GM18517 (cell line): ENCODE data around the gene MIOX.

ENCODE experiments used
- ATAC-seq: cut with Tn5 transposase; IDR thresholded peaks from one replicate; pipeline ENCODE4 v1.9.1; 2021; ENCODE audit warnings: mild to moderate bottlenecking, moderate library complexity; ENCODE audit not compliant: unreplicated experiment

Gene MIOX

GRCh38 chr22:50473088-50473487, 13.6 kb upstream of the MIOX start:
- ATAC-seq, result no peak

- ATAC-seq, result no peak
Observed at GRCh38 chr22:50473855-50474671, 12.6 kb upstream of the MIOX start.

GRCh38 chr22:50474710-50475651, 11.7 kb upstream of the MIOX start, which contains the start of gene SBF1:
SBF1 (minus strand) TSS chr22:50475035; CDS start chr22:50474840, 195 bp downstream.
- ATAC-seq, result no peak

DNA sequence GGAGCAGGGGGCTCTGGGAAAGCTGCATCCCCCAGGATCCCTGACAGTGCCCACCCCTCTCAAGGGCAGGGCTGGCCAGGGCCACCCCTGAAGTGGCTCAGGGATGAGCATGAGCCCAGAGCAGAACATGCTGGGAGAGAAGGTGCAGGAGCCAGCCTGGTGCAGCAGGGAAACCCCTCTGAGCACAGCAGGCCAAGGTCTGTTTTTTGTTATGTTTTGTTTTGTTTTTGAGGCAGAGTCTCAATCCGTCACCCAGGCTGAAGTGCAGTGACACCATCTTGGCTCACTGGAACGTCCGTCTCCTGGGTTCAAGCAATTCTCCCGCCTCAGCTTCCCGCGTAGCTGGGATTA, 11.0 kb upstream of the MIOX start:
- no peak for ATAC-seq

GRCh38 chr22:50476868-50477267, 9.8 kb upstream of the MIOX start:
- ATAC-seq, result no peak

- no peak for ATAC-seq
Observed at GRCh38 chr22:50477923-50478322, 8.7 kb upstream of the MIOX start.

GRCh38 chr22:50479721-50480120, 6.9 kb upstream of the MIOX start:
- ATAC-seq, result no peak

DNA sequence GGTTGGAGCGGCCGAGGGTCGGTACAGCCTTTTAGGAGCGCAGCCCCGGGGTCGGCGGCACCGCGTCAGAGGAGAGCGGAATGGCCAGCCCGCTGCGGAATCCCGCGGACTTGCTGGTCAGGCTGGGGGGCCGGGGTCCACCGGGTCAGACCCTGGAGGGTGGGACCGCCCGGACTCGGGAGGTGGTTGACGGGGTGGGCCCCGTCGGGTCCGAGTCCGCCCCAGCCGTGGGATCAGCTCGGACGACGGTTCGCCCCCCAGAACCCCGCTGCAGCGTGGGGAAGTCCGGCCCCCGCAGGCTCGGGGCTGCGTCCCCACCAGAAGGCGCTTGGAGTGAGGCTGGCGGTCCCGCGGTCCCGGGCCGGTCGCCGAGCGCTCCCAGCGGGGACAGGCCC, 5.6 kb upstream of the MIOX start:
- no peak for ATAC-seq

GRCh38 chr22:50481440-50482106, 5.1 kb upstream of the MIOX start, which contains the start of gene ADM2:
ADM2 (plus strand) TSS chr22:50481543; CDS start chr22:50481848, 305 bp downstream.
- no peak for ATAC-seq

- no peak for ATAC-seq
Observed at GRCh38 chr22:50482107-50483074, 4.3 kb upstream of the MIOX start.

- no peak for ATAC-seq
Observed at GRCh38 chr22:50483106-50483505, 3.6 kb upstream of the MIOX start.

DNA sequence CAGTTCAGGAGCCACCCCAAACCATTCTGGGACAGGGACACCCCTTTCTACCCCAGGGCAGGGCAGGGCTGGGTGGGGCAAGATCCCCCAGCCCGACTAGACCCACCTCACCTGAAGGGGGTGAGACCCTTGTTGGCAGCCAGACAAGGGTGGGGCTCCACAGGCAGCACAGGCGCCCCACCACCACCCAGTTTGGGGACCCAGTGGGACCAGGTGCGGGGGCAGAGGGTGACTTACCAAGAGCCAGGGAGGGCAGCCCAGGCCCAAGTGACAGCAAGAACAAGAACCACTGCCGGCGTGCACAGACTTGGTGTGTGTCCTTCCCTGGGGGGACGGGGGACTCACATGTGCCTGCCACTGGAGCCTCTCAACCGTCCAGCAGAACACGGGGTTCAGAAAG, 3.1 kb upstream of the MIOX start:
- ATAC-seq, result no peak

DNA sequence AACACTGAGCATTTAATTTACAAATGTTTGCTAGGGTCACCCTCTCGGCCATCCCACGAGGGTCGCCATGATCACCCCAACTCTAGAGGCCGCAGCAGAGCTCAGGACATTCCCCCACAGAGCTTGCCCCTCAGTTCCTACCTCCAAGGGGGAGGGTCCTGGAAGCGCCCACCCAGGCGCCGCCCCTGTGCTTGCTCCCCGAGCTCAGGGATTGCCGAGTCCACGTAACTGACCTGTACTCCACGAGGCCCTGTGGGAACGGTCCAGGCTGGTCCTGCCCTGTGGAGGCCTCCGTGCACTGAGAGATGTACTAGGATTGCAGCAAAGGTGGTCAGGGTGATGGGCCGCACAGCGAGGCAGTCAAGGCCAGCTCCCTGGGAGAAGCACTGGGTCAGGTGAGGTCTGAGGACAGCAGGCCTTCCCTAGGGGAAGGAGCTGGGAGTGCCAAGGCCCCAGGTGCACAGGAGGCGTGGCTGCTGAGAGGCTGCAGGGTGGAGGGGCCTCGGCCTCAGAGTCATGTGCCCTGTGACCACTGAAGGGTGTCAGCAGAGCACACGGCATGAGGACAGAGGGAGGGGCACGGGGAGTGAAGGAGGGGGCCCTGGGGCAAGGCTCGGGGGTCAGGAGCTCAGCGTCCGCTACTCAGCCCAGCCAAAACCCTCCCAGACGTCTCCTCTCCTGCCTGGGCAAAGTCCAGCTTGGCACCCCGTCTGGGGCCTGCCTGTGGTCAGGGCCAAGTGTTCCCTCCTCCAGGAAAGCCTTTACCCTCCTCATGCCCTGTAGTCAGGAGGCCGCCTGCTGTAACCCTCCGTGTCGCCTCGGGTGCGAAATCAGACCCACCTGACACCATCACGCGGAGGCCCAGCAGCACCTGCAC, 2.4 kb upstream of the MIOX start:
- no peak for ATAC-seq

DNA sequence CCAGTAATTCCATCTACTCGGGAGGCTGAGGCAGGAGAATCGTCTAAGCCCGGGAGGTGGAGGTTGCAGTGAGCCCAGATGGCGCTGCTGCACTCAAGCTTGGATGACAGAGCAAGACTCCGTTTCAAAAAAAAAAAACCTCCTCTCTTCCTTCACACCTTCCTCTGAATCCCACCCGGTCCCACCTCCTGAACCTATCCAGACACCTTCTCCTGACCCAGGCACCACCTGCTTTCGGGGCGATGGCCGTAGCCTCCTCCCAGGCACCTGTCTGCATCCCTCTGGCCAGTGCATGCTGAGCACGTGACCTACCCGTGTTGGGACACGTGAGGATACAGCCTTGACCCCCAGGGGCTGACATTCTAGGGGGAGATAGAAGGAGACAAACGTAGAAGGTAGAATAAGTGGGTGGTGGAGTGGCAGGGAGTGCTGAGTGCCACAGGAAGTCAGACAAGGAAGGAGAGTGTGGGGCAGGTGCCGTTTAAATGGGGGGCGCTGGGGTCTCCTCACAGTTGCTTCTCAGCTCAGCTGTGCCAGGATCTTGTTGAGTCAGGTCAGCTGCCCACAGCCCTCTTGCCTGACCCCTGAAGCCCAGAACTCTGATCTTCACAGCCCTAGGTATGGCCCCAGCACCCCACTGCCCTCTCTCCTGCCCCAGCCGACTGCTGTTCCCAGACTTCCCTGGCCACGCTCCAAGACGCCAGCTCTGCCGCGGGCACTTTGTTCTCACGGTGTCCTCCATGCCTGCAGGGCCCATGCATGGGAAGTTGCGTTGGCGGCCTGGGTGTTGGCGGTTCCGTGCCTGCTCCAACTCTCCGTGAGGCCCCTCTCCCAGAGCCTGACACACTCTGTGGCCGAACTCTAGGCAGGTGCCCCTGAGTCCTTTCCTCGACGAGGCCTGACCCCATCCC, 1.2 kb upstream of the MIOX start:
- no peak for ATAC-seq

DNA sequence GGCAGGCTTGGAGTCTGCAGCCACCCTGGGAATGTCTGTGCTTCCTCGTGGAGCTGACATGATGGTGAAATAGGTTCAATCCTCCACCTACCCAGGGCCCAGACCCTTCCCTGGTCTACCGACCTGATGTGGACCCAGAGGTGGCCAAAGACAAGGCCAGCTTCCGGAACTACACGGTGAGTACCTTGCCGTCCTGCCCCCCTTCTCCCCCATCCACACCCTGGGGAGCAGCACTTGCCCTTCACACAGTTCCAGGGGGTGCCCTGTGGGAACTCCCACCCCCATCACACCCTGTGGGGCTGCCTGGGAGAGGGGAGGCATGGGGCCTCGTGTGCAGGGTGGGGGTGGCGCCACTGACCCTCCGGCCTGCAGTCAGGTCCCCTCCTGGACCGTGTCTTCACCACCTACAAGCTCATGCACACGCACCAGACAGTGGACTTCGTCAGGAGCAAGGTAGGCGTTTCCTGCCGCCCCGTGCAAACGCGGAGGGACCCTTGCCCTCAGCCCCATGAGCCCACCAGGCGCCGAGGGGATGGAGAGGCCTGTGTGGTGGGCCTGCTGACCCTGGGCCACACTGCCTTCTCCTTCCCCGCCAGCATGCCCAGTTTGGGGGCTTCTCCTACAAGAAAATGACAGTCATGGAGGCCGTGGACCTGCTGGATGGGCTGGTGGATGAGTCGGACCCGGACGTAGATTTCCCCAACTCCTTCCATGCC, 789 bp downstream of the MIOX start:
- ATAC-seq, result no peak

GRCh38 chr22:50488006-50488677, 1.5 kb downstream of the MIOX start:
- ATAC-seq, result no peak

DNA sequence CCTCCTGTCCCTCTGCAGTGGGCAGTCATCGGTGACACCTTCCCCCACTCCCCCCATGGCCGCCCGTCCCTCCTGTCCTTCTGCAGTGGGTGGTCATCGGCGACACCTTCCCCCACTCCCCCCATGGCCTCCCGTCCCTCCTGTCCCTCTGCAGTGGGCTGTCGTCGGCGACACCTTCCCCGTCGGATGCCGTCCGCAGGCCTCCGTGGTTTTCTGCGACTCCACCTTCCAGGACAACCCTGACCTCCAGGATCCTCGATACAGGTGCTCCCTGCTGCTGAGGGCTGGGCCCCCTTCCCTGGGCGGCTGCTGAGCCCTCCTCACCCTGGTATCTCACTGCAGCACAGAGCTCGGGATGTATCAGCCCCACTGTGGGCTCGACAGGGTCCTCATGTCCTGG, 2.2 kb downstream of the MIOX start:
- no peak for ATAC-seq
